ENCODE measurements around the gene LRRC27.

DNA sequence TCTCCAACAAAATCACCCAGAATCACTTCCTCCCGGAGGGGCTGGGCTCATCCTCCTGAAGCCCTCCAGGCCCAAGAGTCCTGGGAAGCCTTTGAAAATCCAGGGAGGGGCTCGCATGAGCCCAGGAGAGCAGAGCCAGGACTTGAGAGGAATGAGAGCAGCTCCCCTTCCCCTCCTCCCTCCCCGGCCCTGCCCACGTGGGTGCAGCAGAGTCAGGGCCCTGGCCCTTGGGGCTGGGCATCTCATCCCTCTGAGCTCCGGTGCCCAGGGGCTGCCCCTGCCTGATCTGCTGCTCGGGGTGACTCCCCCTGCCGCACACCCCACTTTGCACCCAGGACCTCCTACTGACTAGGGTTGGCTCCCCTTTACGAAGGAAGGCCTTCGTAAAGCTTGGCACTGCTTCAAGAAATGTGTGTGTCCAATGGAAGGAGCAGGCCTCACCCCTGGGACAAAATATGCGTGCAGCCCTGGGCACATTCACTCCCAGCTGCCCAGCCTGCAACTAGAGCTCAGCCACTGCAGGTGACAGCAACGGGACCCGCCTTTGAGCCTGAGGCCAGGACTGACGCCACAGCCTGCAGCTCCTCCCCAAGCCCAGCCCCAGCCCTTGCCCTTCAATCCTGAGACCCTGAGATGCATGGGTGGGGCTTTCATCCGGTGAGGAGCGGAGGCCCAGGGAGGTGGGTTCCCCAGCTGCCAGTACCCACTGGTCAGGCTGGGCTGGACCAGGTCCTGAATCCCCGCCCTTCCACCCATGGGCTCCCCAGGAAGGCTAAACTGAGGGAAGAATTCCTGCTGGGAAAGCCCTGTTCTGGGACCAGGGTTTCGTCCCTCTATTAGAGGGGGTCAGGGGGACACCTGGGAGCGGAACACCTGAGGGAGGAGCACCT is 86.8 kb downstream of the LRRC27 start:
- TF ChIP-seq, protein P1, sequence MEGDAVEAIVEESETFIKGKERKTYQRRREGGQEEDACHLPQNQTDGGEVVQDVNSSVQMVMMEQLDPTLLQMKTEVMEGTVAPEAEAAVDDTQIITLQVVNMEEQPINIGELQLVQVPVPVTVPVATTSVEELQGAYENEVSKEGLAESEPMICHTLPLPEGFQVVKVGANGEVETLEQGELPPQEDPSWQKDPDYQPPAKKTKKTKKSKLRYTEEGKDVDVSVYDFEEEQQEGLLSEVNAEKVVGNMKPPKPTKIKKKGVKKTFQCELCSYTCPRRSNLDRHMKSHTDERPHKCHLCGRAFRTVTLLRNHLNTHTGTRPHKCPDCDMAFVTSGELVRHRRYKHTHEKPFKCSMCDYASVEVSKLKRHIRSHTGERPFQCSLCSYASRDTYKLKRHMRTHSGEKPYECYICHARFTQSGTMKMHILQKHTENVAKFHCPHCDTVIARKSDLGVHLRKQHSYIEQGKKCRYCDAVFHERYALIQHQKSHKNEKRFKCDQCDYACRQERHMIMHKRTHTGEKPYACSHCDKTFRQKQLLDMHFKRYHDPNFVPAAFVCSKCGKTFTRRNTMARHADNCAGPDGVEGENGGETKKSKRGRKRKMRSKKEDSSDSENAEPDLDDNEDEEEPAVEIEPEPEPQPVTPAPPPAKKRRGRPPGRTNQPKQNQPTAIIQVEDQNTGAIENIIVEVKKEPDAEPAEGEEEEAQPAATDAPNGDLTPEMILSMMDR (IDR thresholded peaks at IDR 0.05): no peak
- peak; percentile 83 for TF ChIP-seq POLR2A (IDR thresholded peaks at IDR 0.05)
- peak; percentile 62 for TF ChIP-seq POLR2AphosphoS5 (IDR thresholded peaks at IDR 0.05)

Data from prostate gland (tissue), 2 donors.